ENCODE results near the gene CHRM2. TPM values are rescaled to one million over a fixed set of nuclear protein-coding genes. Genes with fewer than 3 reads are reported as not detected.
A peak's percentile ranks its signal among the peaks of the same experiment; 100 is the strongest.
"Not testable (repeated sequence)": the region's sequence is repeated elsewhere in the genome, so short reads cannot be mapped to it uniquely, and the experiment has no call there.

The CHRM2 gene
- total RNA-seq (under 1 TPM in 1 of 7 donors, not detected in 6; 0.13 TPM), polyA plus RNA-seq (not detected)
- long read RNA-seq, donor 1 = 0 reads
- long read RNA-seq, donor 2 = 0 reads

- no peak for TF ChIP-seq POLR2A (IDR thresholded peaks at IDR 0.05)
- no peak for TF ChIP-seq POLR2AphosphoS5 (IDR thresholded peaks at IDR 0.05)
- TF ChIP-seq CTCF (IDR thresholded peaks at IDR 0.05 in 8 of 11, conservative IDR thresholded peaks at IDR 0.05 in 3 of 11) = no peak
- H3K4me1 ChIP-seq = peaks cover 0 to 32% (median 16%) of the 10 kb centered on the region in 6 donors
- H3K27ac ChIP-seq = no peak within 1 kb of the TSS
- no peaks in the 10 kb centered on the region for H3K9me3 ChIP-seq
- H3K4me3 ChIP-seq = peak within 1 kb of the TSS in 1 of 8 donors; percentile 17
- no peak for DNase-seq
- intact Hi-C loops (cut with DNase I; ENCODE audit: low total_unique reads) = no loop called here
- no peaks in the 10 kb centered on the region for H3K36me3 ChIP-seq
- WGBS, 5 donors = 3 to 9% (median 4%) methylated on average over 22 to 23 of the region's 23 CpGs
- H3K27me3 ChIP-seq (replicated peaks in 1 of 7) = peaks cover 0 to 49% (median 36%) of the 10 kb centered on the region in 7 donors
Measured at GRCh38 chr7:136868496-136869000, at the start of gene CHRM2. CHRM2 (plus strand) TSS chr7:136868652; CDS start chr7:137014866, 146,214 bp downstream.

- H3K9me3 ChIP-seq; intact Hi-C loops (cut with DNase I; ENCODE audit: low total_unique reads); H3K27ac ChIP-seq; H3K36me3 ChIP-seq; H3K27me3 ChIP-seq (replicated peaks in 1 of 7); DNase-seq; H3K4me3 ChIP-seq; H3K4me1 ChIP-seq: not testable (repeated sequence)
- WGBS, 5 donors = 67 to 83% (median 76%) methylated on average over 8 to 16 of the region's 16 CpGs; no CpG with 5 or more reads in 1 of the 5 donors
Measured at GRCh38 chr7:136831398-136831797, 37.1 kb upstream of the CHRM2 start.

GRCh38 chr7:136845899-136846465 is 22.5 kb upstream of the CHRM2 start:
- H3K4me1 ChIP-seq = no peaks in the 10 kb centered on the region
- 20 to 36% (median 29%) methylated on average over 1 of the region's 1 CpG for WGBS, 5 donors
- no peaks in the 10 kb centered on the region for H3K27me3 ChIP-seq (replicated peaks in 1 of 7)
- intact Hi-C loops (cut with DNase I; ENCODE audit: low total_unique reads) = no loop called here
- no peak overlapping the region for H3K27ac ChIP-seq
- no peak for TF ChIP-seq CTCF (IDR thresholded peaks at IDR 0.05 in 8 of 11, conservative IDR thresholded peaks at IDR 0.05 in 3 of 11)
- no peak for TF ChIP-seq POLR2A (IDR thresholded peaks at IDR 0.05)
- no peak for TF ChIP-seq POLR2AphosphoS5 (IDR thresholded peaks at IDR 0.05)
- no peak overlapping the region for H3K4me3 ChIP-seq
- peaks cover 0 to 2% (median 0%) of the 10 kb centered on the region in 8 donors for H3K9me3 ChIP-seq
- no peaks in the 10 kb centered on the region for H3K36me3 ChIP-seq
- no peak for DNase-seq

GRCh38 chr7:136847858-136848257 is 20.6 kb upstream of the CHRM2 start:
- intact Hi-C loops (cut with DNase I; ENCODE audit: low total_unique reads) = no loop called here
- Histone ChIP-seq H3K27me3 (replicated peaks in 1 of 7) (no peaks in the 10 kb centered on the region), H3K27ac (no peak overlapping the region), H3K9me3 (peaks cover 0 to 3% (median 0%) of the 10 kb centered on the region in 8 donors), H3K36me3 (no peaks in the 10 kb centered on the region), H3K4me3 (no peak overlapping the region), H3K4me1 (no peaks in the 10 kb centered on the region)
- DNase-seq = no peak
- WGBS, 5 donors = 68 to 88% (median 77%) methylated on average over 2 of the region's 2 CpGs
- TF ChIP-seq POLR2A (IDR thresholded peaks at IDR 0.05) (no peak), CTCF (IDR thresholded peaks at IDR 0.05 in 8 of 11, conservative IDR thresholded peaks at IDR 0.05 in 3 of 11) (no peak), POLR2AphosphoS5 (IDR thresholded peaks at IDR 0.05) (no peak)

All from spleen (tissue), 13 donors.